Fibroblast of the aortic adventitia (primary cell): ENCODE measurements around the gene CD207. TPM values are rescaled to one million over a fixed set of nuclear protein-coding genes. Genes with fewer than 3 reads are reported as not detected.

Experiments
- DNase-seq: peaks from one replicate; pipeline ENCODE4 v3.0.0-alpha.2; 2010; ENCODE audit warnings: low read depth
- H3K4me3 ChIP-seq: 2 replicates; pipeline ENCODE4 v1.5.1; 2011; ENCODE audit warnings: low read depth, mild to moderate bottlenecking, control low read depth, low read length, moderate library complexity
- total RNA-seq: library from RNA; depleted of rRNA; stranded (reverse); fragments of >200 nt; gene quantifications from 2 replicates; pipeline ENCODE4 v1.2.3, GENCODE V29; 2012; ENCODE audit warnings: low replicate concordance
- TF ChIP-seq, protein P1 (sequence below): IDR thresholded peaks from 2 replicates; pipeline ENCODE4 v1.5.1; 2011; ENCODE audit warnings: mild to moderate bottlenecking, low read length, control low read depth, inconsistent platforms; ENCODE audit not compliant: insufficient read depth

The CD207 gene
- total RNA-seq, 1 donor = not detected

DNA sequence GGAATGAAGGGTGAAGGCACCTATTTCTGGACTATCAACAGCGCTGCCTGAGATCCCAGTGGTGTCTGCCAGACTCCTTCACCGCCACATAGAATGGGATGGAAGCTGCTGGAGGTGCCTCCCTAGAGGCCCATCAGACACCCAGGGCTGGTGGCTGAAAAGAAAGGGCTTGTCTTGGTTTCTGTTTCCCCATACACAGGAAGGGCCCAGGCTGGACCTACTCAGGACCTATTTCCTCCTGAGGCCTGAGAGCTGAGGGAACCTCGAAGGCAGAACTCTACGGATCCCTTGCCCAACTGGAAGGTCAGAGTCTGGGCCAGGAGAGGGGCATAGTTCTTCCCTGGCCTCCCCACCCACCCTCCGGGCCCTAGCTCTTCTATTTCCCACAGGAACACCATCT is 12.4 kb downstream of the CD207 start:
- no peak overlapping the region for H3K4me3 ChIP-seq
- DNase-seq = no peak
- TF ChIP-seq, protein P1, sequence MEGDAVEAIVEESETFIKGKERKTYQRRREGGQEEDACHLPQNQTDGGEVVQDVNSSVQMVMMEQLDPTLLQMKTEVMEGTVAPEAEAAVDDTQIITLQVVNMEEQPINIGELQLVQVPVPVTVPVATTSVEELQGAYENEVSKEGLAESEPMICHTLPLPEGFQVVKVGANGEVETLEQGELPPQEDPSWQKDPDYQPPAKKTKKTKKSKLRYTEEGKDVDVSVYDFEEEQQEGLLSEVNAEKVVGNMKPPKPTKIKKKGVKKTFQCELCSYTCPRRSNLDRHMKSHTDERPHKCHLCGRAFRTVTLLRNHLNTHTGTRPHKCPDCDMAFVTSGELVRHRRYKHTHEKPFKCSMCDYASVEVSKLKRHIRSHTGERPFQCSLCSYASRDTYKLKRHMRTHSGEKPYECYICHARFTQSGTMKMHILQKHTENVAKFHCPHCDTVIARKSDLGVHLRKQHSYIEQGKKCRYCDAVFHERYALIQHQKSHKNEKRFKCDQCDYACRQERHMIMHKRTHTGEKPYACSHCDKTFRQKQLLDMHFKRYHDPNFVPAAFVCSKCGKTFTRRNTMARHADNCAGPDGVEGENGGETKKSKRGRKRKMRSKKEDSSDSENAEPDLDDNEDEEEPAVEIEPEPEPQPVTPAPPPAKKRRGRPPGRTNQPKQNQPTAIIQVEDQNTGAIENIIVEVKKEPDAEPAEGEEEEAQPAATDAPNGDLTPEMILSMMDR = no peak

DNA sequence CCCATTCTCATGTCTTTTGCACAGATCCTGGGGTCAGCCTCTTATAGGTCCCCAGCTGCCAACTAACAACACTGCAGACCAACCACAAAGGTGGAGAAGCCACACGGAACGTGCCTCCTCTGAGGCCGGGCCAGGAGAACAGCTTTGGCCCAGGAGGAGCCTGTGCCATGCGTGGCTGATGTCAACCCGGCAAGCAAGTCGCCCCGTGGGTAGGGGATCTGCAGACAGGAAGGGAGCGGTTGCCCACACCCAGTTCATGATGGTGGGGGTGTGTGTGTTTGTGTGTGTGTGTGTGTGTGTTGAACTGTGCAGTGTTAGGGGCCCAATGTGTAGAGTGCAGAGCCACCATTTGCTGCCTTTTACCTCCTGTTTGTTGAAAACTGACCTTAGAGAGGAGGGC is 12.8 kb downstream of the CD207 start:
- TF ChIP-seq, protein P1 = no peak
- DNase-seq = no peak
- H3K4me3 ChIP-seq = no peak overlapping the region

DNA sequence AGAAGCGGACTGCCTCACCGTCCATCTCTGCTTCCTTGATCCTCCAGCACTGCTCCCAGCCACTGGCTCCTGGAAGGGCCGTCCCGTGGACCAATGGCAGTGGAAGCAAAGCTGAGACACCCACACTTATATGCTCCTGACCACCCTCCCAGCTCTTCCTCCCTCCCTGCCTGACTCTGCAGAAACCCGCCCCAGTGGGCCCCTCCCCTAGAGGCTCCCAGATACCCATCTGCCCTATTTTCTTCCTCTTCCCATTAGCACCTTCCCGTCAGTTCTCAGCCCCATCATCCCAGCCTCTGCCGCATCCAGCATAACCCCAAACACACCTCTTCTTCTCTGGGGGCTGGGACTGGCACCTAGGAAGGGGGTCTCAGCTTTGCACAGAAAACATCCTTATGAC is 15.1 kb downstream of the CD207 start, which contains the start of gene CLEC4F:
CLEC4F (minus strand) TSS at position 101 of the 400 bp plus-strand sequence; CDS start at position 25, 76 bp downstream.
- H3K4me3 ChIP-seq = no peak within 1 kb of the TSS
- TF ChIP-seq, protein P1 = no peak
- DNase-seq = no peak

DNA sequence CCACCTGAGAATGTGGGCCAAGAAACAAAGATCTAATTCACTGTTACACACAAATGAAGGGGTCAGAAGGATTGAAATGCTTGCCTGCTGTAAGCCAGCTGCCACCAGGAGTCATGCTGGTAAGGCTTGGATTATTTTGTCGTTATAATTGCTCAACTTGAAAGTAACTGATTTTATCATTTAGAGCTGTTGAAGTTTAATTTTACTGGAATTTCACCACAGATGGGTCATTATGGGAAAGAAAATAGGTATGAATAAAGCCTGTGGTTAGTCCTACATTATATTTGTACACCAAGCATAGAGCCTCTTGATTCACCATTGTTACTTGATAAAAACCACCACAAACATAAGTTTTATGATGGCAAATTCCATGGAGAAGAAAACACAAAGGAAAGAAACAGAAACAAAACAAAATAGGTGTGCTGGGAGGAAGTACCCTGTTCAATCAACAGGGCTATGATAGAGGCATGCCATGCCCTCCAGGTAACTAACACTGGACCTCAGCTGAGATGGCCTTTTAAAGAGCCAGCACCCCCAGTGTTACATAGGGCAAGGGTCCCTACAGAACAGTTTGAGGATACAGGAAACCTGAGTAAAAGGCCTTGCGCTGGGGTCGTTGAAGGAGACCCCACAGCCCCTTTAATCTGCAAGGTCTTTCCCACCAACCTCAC is 18.2 kb downstream of the CD207 start:
- DNase-seq = no peak
- TF ChIP-seq, protein P1 = no peak
- no peak overlapping the region for H3K4me3 ChIP-seq

DNA sequence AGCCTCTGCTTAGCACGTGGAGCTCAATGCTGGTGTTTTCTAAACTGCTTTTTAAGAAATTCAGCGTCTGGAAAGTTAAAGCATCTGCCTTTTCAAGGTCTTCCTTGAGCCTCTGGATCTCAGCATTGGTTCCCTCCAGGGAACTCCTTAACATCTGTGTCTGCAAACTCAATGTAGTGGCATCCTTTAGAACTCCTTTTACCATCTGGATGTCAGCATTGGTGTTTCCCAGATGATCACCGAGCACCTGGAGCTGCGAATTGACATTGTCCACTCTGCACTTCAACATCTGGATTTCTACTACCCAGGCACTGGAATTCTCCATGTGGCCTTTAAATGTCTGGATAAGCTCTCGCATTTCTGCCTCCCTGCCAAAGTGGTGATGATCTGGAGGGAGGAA is 18.9 kb downstream of the CD207 start:
- no peak for DNase-seq
- TF ChIP-seq, protein P1 = no peak
- H3K4me3 ChIP-seq = no peak overlapping the region

DNA sequence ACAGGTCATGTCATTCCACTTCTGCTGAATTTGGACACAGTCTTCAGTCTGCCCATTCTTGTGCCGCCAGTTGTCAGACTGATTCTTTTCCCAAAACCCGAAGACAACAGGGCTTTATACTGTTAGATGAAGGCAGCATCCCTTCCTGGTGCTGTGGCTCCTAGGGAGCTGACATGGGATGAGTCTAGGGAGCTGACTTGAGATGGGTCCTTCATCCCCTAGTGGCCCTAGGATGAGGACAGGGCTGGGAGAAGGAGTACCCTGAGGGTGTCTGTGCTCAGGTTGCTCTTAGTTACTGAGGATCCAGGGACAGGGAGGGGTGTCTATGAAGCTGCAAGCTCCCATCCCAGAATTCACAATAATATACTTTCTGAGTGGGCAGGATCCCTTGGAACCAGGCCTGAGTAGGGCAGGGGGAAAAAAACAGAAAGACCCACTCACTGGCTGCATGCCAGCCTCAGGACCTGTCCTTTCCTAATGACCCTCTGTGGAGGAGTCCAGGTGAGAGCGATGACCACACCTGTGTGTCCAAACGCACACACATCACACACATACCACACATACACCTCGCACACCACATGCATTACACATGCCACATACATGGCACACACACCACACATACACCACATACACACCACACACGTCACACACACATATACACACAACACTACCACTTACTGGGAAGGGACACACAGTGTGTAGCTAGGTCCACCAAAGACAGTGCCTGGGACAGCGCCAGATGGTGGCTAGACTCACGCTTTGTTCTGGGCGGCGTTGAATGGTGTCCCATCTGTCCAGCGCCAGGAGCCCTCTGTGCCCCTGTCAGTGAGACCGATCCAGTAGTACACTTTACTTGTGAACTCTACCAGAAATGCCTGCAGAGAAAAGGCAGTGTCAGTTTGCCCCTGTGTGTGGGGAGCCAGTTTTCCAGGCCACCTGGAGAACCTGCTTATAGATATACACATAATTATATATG is 26.3 kb downstream of the CD207 start:
- no peak overlapping the region for H3K4me3 ChIP-seq
- DNase-seq = no peak
- TF ChIP-seq, protein P1 = no peak
